A673 (cell line): ENCODE data around the gene KLHL14. TPM values are rescaled to one million over a fixed set of nuclear protein-coding genes. Genes with fewer than 3 reads are reported as not detected.

Source experiments
- BruUV-seq: library from RNA; stranded (reverse); fragments of 400-500 nt; replicated peaks from 2 replicates; lab custom pipeline; 2021; lab: Mats Ljungman, UMichigan
- CTCF ChIA-PET: fragments of 300-600 bp; sonication (Branson Sonifier 250); formaldehyde crosslinking; loops from one replicate; lab custom pipeline; 2022; ENCODE audit warnings: antibody characterized with exemption; lab: Charles Lee
- POLR2A ChIA-PET: fragments of 300-600 bp; sonication (Branson Sonifier 250); formaldehyde crosslinking; loops from one replicate; lab custom pipeline; 2022; ENCODE audit warnings: antibody characterized with exemption; ENCODE audit not compliant: low non-redundant PET; lab: Charles Lee
- DNase-seq: peaks from one replicate; pipeline ENCODE4 v3.0.0-alpha.2; 2015; ENCODE audit warnings: low spot score
- H3K27ac ChIP-seq: fragments of 200-600 bp; sonication (generic); 2 replicates; pipeline ENCODE4 v1.5.1; 2016; ENCODE audit warnings: mixed run types, low read depth, mild to moderate bottlenecking, mixed read lengths, antibody characterized with exemption, low read length; ENCODE audit not compliant: poor library complexity, severe bottlenecking
- H3K27me3 ChIP-seq: fragments of 200-600 bp; sonication (generic); replicated peaks from 2 replicates; pipeline ENCODE4 v1.6.1; 2017; ENCODE audit warnings: mixed run types, low read depth, mild to moderate bottlenecking, mixed read lengths, antibody characterized with exemption, low read length; ENCODE audit not compliant: insufficient read depth, poor library complexity
- H3K36me3 ChIP-seq: fragments of 200-600 bp; sonication (generic); 2 replicates; pipeline ENCODE4 v1.6.1; 2016; ENCODE audit warnings: mixed run types, mild to moderate bottlenecking, mixed read lengths, antibody characterized with exemption, low read length; ENCODE audit not compliant: insufficient read depth, poor library complexity, severe bottlenecking
- H3K4me1 ChIP-seq: fragments of 200-600 bp; sonication (generic); 2 replicates; pipeline ENCODE4 v1.6.1; 2017; ENCODE audit warnings: mixed run types, mild to moderate bottlenecking, mixed read lengths, antibody characterized with exemption, low read length; ENCODE audit not compliant: insufficient read depth, poor library complexity, severe bottlenecking
- H3K4me3 ChIP-seq: fragments of 200-600 bp; sonication (generic); 2 replicates; pipeline ENCODE4 v1.5.1; 2016; ENCODE audit warnings: low read depth, mixed run types, mild to moderate bottlenecking, mixed read lengths, low read length; ENCODE audit not compliant: poor library complexity, severe bottlenecking
- H3K9me3 ChIP-seq: fragments of 200-600 bp; sonication (generic); 2 replicates; pipeline ENCODE4 v1.6.1; 2016; ENCODE audit warnings: mixed run types, low read depth, mild to moderate bottlenecking, mixed read lengths, antibody characterized with exemption, low read length; ENCODE audit not compliant: poor library complexity, severe bottlenecking
- CTCF ChIP-seq: fragments of 300-800, 200-600 bp; sonication (generic); conservative IDR thresholded peaks from 2 replicates; pipeline ENCODE4 v1.5.1; 2017; ENCODE audit warnings: low read depth, mild to moderate bottlenecking, antibody characterized with exemption, low read length, moderate library complexity, mixed read lengths
- EZH2 ChIP-seq: fragments of 200-600 bp; sonication (generic); IDR thresholded peaks from 2 replicates; pipeline ENCODE4 v1.6.1; 2017; ENCODE audit warnings: borderline replicate concordance, low read depth, mild to moderate bottlenecking, mixed read lengths, antibody characterized with exemption, low read length; ENCODE audit not compliant: poor library complexity, severe bottlenecking
- intact Hi-C: fragments of 100-400 bp; cut with micrococcal nuclease; formaldehyde crosslinking; loops from one replicate; pipeline ENCODE4 v1.10.0; 2022; ENCODE audit not compliant: unreplicated experiment
- total RNA-seq: library from RNA; stranded (reverse); gene quantifications from 2 replicates; pipeline ENCODE4 v1.2.3, GENCODE V29; 2021

Gene KLHL14
- total RNA-seq, 1 experiment from 2014 or later, result 2.3 TPM

GRCh38 chr18:32688821-32689220 is 84.0 kb downstream of the KLHL14 start:
- CTCF ChIA-PET, result no interaction called here
- no TSS peak for BruUV-seq

GRCh38 chr18:32684940-32685339 is 87.9 kb downstream of the KLHL14 start:
- Histone ChIP-seq H3K9me3 (no peaks in the 10 kb centered on the region), H3K4me1 (no peaks in the 10 kb centered on the region), H3K27me3 (no peaks in the 10 kb centered on the region), H3K36me3 (no peaks in the 10 kb centered on the region), H3K27ac (no peak overlapping the region), H3K4me3 (no peak overlapping the region)
- intact Hi-C loops, result loop anchor here (10.0 kb wide), 1 partner anchor 520 kb away; no protein-coding TSS in a partner anchor
- no peak for TF ChIP-seq EZH2
- no peak for TF ChIP-seq CTCF
- no TSS peak for BruUV-seq
- no peak for DNase-seq
- ChIA-PET CTCF (no interaction called here), POLR2A (no interaction called here)

More at GRCh38 chr18:32688821-32689220, 84.0 kb downstream of the KLHL14 start:
- Histone ChIP-seq H3K4me1 (no peaks in the 10 kb centered on the region), H3K36me3 (no peaks in the 10 kb centered on the region), H3K27ac (no peak overlapping the region), H3K27me3 (no peaks in the 10 kb centered on the region), H3K4me3 (no peak overlapping the region), H3K9me3 (no peaks in the 10 kb centered on the region)
- TF ChIP-seq CTCF, result no peak
- TF ChIP-seq EZH2, result no peak
- intact Hi-C loops, result loop anchor here (10.0 kb wide), 1 partner anchor 524 kb away; no protein-coding TSS in a partner anchor
- no peak for DNase-seq
- POLR2A ChIA-PET, result no interaction called here

GRCh38 chr18:32684096-32684495 is 88.7 kb downstream of the KLHL14 start:
- Histone ChIP-seq H3K27ac (no peak overlapping the region), H3K27me3 (no peaks in the 10 kb centered on the region), H3K36me3 (no peaks in the 10 kb centered on the region), H3K9me3 (no peaks in the 10 kb centered on the region), H3K4me3 (no peak overlapping the region), H3K4me1 (no peaks in the 10 kb centered on the region)
- TF ChIP-seq CTCF (no peak), EZH2 (no peak)
- no peak for DNase-seq
- intact Hi-C loops, result loop anchor here (10.0 kb wide), 1 partner anchor 519 kb away; no protein-coding TSS in a partner anchor
- ChIA-PET POLR2A (no interaction called here), CTCF (no interaction called here)
- no TSS peak for BruUV-seq
